ENCODE measurements around the gene MYL3.
"Not testable (repeated sequence)": the region's sequence is repeated elsewhere in the genome, so short reads cannot be mapped to it uniquely, and the experiment has no call there.

The MYL3 gene

GRCh38 chr3:46863261-46863782 is at the start of gene MYL3:
Gene MYL3 (minus strand): TSS chr3:46863444. CDS start chr3:46863390, 54 bp downstream.
- DNase-seq: no peak

DNA sequence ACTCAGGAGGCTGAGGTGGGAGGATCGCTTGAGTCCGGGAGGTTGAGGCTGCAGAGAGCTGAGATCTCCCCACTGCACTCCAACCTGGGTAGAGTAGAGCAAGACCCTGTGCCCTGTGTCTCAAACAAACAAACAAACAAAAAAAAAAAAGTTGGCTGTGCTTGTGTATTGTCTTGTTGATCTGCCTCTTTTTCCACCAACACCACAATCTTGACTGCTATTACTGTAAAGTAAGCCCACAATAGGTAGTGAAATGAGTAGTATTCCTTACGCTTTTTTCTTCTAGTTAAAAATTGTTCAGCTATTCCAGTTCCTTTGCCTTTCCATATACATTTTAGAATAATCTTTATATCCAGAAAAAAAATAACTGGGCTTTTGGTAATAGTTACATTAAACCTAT is 49.7 kb upstream of the MYL3 start:
- no peak for DNase-seq

DNA sequence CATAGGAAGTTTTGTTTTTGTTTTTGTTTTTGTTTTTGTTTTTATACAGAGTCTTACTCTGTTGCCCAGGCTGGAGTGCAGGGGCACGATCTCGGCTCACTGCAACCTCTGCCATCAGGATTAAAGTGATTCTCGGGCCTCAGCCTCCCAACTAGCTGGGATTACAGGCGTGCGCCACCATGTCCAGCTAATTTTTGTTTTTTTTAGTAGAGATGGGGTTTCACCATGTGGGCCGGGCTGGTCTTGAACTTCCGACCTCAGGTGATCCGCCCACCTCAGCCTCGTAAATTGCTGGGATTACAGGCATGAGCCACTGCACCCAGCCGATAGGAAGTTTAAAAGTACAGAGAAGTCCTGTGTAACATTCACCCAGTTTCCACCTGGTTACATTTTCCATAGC is 47.7 kb upstream of the MYL3 start:
- not testable (repeated sequence) for DNase-seq

GRCh38 chr3:46910166-46910760 is 47.0 kb upstream of the MYL3 start:
- no peak for DNase-seq

DNA sequence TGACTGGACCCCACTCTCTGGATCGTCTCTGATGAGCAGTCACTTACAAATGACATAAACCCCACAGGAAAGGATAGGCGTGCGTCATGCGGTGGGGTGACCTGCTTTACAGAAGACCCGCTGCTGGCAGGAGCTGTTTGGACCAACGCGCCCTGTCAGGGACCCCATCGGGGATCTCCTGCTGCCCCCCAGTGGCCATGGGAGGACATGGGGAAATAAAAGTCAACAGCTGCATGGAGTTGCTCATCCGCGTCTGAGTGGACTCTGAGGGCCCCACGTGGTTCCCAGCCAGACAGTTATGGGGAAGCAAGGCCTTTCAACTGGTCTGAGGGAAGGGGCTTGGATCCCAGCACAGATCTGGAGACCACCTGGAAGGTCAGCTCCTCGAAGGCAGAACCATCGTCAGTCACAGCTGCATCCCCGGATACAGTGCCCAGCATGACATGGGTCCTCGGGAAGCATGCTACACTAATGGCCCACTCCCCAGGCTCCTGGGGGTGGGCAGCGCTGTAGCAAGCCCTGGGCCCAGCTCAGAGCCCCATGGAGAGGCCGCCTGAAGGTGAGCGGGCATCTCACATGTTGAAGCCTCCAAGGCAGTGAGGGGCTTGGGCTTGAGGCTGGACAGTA is 46.4 kb upstream of the MYL3 start:
- DNase-seq: peak; percentile 86

DNA sequence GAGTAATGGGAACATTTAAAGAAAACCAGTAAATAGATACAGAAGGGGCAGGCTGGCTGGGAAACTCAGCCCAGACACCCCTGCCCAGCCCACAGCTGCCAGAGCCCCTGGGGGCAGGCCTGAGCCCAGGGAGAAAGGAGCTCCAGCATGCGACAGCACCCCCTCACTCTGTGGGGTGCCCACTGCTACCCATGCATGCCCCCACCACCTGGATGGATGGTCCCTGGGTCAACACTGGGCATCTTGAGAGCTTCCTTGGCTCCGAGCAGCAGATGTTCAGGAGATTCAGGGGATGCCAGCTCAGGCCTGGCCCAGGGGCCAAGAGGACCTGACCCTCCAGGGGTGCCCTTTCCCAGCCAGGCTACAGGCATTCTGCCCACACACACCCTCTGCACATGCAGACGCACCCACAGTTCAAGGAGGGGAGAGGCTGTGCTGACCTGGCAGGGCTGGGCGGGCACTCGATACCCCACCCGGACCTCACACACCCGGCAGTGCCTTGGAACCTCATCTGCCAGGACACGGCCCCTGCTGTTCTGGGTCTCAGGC is 45.8 kb upstream of the MYL3 start:
- DNase-seq: no peak

GRCh38 chr3:46908294-46908985 is 45.2 kb upstream of the MYL3 start:
- DNase-seq: peak; percentile 54

- no peak for DNase-seq
These were observed 44.7 kb upstream of the MYL3 start for GRCh38 chr3:46907960-46908293.

- no peak for DNase-seq
These were observed 44.0 kb upstream of the MYL3 start for GRCh38 chr3:46907271-46907670.

DNA sequence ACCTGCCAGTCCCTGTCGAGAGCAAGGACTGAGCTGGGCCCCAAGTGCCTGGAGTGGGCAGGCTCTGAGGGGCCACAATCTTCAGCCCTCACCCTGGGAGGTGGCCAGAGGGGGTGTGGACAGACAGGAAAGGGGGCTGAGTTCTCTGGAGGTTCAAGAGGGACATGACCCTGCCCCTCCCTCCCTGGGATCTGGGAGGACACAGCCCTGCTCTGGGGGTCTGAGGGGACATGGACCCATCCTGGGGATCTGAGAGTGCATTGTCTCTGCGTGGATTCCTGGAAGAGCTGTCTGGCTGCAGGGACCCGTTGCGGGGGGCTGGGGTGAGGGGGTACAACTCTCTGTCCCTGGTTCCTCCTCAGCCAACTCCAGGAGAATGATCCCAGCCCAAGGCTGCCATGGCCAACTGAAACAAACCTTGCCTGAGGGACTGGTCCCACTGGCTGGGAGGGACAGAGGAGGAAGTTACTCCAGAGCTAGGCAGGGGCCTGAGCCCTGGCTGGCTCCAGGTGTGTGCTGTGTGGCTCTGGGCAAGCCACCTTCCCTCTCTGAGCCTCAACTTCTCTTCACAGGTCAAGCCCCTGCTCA is 43.3 kb upstream of the MYL3 start:
- DNase-seq: no peak

GRCh38 chr3:46905661-46906451 is 42.6 kb upstream of the MYL3 start:
- no peak for DNase-seq

DNA sequence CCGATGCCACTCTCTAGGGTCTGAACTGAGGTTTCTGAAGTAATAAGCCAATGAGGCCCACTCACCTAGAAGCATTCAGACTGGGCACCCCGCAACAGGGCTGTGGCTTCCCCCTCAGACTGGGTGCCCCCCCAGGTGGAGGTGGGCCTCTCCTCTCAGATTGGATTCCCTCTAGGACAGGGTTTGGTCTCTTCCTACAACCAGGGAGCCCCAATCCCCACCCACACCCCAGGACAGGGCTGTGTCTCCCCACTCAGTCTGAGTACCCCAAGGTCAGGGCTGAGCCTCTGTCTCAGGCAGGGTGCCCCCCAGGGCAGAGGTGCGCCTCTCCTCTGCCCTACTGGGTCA is 41.9 kb upstream of the MYL3 start:
- no peak for DNase-seq

- no peak for DNase-seq
These were observed 41.3 kb upstream of the MYL3 start for GRCh38 chr3:46904303-46905212.

GRCh38 chr3:46903341-46904302 is 40.4 kb upstream of the MYL3 start:
- peak; percentile 63 for DNase-seq

GRCh38 chr3:46902188-46902631 is 39.0 kb upstream of the MYL3 start:
- DNase-seq: no peak

DNA sequence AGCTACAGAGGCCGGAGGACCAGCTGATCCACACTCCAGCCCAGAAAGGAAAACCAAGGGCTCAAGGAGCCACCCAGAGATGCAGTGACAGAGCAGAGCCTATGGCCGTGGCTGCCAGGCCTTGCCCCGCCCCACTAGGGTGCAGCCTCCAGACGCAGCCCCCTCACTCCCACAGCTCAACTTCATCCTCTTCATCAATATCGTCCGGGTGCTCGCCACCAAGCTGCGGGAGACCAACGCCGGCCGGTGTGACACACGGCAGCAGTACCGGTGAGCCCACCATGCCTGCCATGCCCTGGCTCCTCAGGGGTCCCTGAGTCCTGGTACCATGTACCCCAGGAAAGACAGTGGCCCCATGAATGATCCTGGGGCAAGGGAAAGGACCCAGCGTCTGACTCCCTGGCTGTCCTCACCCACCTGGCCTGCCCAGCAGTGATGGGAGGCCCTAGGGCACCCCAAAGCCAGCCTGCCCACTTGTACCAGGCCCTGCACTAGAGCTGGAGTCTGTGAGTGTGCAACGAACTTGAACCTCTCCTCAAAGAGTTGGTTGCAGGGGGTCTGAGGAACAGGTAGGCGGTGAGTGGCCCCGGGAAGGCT is 38.4 kb upstream of the MYL3 start:
- DNase-seq: no peak

DNA sequence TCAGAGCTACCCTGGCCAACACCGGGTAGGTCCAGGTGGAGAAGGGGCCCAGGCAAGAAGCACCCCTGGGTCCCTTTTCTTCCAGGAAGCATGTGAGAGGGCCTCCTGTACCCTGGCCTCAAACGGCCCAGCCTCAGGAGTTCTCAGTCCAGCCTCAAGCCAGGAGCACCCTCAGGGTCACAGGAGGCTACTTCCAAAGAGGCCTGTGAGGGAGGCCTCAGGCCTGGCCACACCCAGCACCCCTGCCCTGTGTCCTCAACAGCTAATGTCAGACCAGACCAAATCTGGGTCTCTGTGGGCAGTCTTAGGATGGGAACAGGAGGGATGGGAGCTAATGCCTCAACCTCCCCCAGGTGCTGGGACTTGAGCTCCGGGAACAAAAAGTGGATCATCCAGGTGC is 37.8 kb upstream of the MYL3 start:
- no peak for DNase-seq

DNA sequence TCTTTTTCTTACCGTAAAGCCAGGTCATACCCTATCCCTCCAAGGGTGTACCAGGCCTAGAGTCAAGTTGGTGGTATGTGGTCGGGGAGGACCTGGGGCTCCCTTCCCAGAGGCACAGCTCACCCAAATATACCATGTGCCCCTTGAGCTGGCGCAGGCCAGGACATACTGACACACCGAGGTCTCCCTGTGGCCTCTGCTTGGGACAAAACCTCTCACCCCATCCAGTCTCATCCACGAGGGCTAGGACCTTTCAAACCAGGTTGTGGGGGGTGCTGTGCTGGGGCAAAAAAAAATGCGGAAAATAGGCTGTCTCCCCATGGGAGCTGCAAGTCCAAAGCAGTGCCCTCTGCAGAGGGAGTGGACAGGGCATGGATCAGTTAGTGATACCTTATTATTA is 37.1 kb upstream of the MYL3 start:
- no peak for DNase-seq

DNA sequence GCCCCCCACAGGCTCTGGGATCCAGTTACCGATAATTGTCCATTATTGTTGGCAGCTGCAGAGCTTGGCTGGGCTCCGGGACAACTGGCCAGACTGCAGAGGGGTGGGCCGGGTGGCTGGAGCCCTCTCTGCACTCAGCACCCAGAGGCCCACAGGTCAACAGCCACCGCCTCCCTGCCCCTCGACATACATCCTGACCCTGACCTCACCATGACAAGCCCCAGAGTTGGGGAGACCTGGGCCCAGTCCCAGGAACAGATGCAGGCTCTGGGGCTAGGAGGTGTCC is 36.7 kb upstream of the MYL3 start:
- DNase-seq: no peak
